BLaER1 (cell line): Measurements from ENCODE around the gene NSD1.

ENCODE experiments used
- H3K27ac ChIP-seq: shearing (Covaris generic); formaldehyde crosslinking; 2 replicates; pipeline ENCODE4 v1.8.1; 2022
- H3K27me3 ChIP-seq: shearing (Covaris generic); formaldehyde crosslinking; 2 replicates; pipeline ENCODE4 v1.8.1; 2022
- H3K36me3 ChIP-seq: shearing (Covaris generic); formaldehyde crosslinking; 2 replicates; pipeline ENCODE4 v1.8.1; 2022
- H3K4me1 ChIP-seq: shearing (Covaris generic); formaldehyde crosslinking; 2 replicates; pipeline ENCODE4 v1.8.1; 2022
- H3K4me2 ChIP-seq: shearing (Covaris generic); formaldehyde crosslinking; 2 replicates; pipeline ENCODE4 v1.8.1; 2022
- H3K4me3 ChIP-seq: shearing (Covaris generic); formaldehyde crosslinking; 2 replicates; pipeline ENCODE4 v1.8.1; 2022
- H3K9ac ChIP-seq: shearing (Covaris generic); formaldehyde crosslinking; 2 replicates; pipeline ENCODE4 v1.8.1; 2022
- H3K9me3 ChIP-seq: shearing (Covaris generic); formaldehyde crosslinking; 2 replicates; pipeline ENCODE4 v1.8.1; 2022
- H4K20me1 ChIP-seq: shearing (Covaris generic); formaldehyde crosslinking; 2 replicates; pipeline ENCODE4 v1.8.1; 2022
- Cebpa-rat ChIP-seq: shearing (Covaris generic); IDR thresholded peaks from 2 replicates; pipeline ENCODE4 v1.8.1; 2022

The NSD1 gene

GRCh38 chr5:177186645-177187044 is 53.1 kb downstream of the NSD1 start:
- no peak overlapping the region for H3K27ac ChIP-seq
- H3K4me1 ChIP-seq = no peaks in the 10 kb centered on the region
- H3K36me3 ChIP-seq = peaks cover 36% of the 10 kb centered on the region
- H4K20me1 ChIP-seq = peaks cover 94% of the 10 kb centered on the region
- no peaks in the 10 kb centered on the region for H3K9me3 ChIP-seq
- no peak for TF ChIP-seq Cebpa-rat
- no peaks in the 10 kb centered on the region for H3K27me3 ChIP-seq
- no peak overlapping the region for H3K9ac ChIP-seq
- H3K4me2 ChIP-seq = no peak overlapping the region
- no peak overlapping the region for H3K4me3 ChIP-seq

GRCh38 chr5:177188775-177189174 is 55.2 kb downstream of the NSD1 start:
- Histone ChIP-seq H4K20me1 (peaks cover 84% of the 10 kb centered on the region), H3K27ac (no peak overlapping the region)

GRCh38 chr5:177189416-177189815 is 55.8 kb downstream of the NSD1 start:
- Histone ChIP-seq H3K9me3 (no peaks in the 10 kb centered on the region), H3K27ac (no peak overlapping the region), H4K20me1 (peaks cover 77% of the 10 kb centered on the region), H3K4me2 (no peak overlapping the region), H3K36me3 (peaks cover 51% of the 10 kb centered on the region), H3K4me3 (no peak overlapping the region), H3K4me1 (no peaks in the 10 kb centered on the region), H3K27me3 (no peaks in the 10 kb centered on the region), H3K9ac (no peak overlapping the region)
- no peak for TF ChIP-seq Cebpa-rat

More at GRCh38 chr5:177188775-177189174, 55.2 kb downstream of the NSD1 start:
- H3K9me3 ChIP-seq = no peaks in the 10 kb centered on the region
- peaks cover 44% of the 10 kb centered on the region for H3K36me3 ChIP-seq
- H3K27me3 ChIP-seq = no peaks in the 10 kb centered on the region
- no peaks in the 10 kb centered on the region for H3K4me1 ChIP-seq
- H3K9ac ChIP-seq = no peak overlapping the region
- no peak overlapping the region for H3K4me2 ChIP-seq
- TF ChIP-seq Cebpa-rat = no peak
- no peak overlapping the region for H3K4me3 ChIP-seq

GRCh38 chr5:177189965-177190364 is 56.4 kb downstream of the NSD1 start:
- peaks cover 72% of the 10 kb centered on the region for H4K20me1 ChIP-seq
- no peak overlapping the region for H3K9ac ChIP-seq
- H3K27me3 ChIP-seq = no peaks in the 10 kb centered on the region
- no peaks in the 10 kb centered on the region for H3K4me1 ChIP-seq
- TF ChIP-seq Cebpa-rat = no peak
- H3K36me3 ChIP-seq = peaks cover 56% of the 10 kb centered on the region
- H3K27ac ChIP-seq = no peak overlapping the region
- no peak overlapping the region for H3K4me3 ChIP-seq
- no peak overlapping the region for H3K4me2 ChIP-seq
- H3K9me3 ChIP-seq = no peaks in the 10 kb centered on the region

- Histone ChIP-seq H3K36me3 (peaks cover 79% of the 10 kb centered on the region), H3K9me3 (no peaks in the 10 kb centered on the region), H3K4me1 (no peaks in the 10 kb centered on the region), H3K27me3 (no peaks in the 10 kb centered on the region), H3K4me2 (no peak overlapping the region), H4K20me1 (peaks cover 63% of the 10 kb centered on the region), H3K9ac (no peak overlapping the region), H3K4me3 (no peak overlapping the region), H3K27ac (no peak overlapping the region)
- TF ChIP-seq Cebpa-rat = no peak
Observed at GRCh38 chr5:177194268-177194667, 60.7 kb downstream of the NSD1 start.

GRCh38 chr5:177195307-177195952 is 61.9 kb downstream of the NSD1 start:
- H3K4me2 ChIP-seq = no peak overlapping the region
- TF ChIP-seq Cebpa-rat = no peak
- no peaks in the 10 kb centered on the region for H3K27me3 ChIP-seq
- peaks cover 85% of the 10 kb centered on the region for H3K36me3 ChIP-seq
- H3K27ac ChIP-seq = no peak overlapping the region
- H3K4me1 ChIP-seq = no peaks in the 10 kb centered on the region
- H4K20me1 ChIP-seq = peaks cover 63% of the 10 kb centered on the region
- H3K4me3 ChIP-seq = no peak overlapping the region
- H3K9ac ChIP-seq = no peak overlapping the region
- H3K9me3 ChIP-seq = no peaks in the 10 kb centered on the region

GRCh38 chr5:177198738-177199137 is 65.2 kb downstream of the NSD1 start:
- H3K9ac ChIP-seq = no peak overlapping the region
- TF ChIP-seq Cebpa-rat = no peak
- no peak overlapping the region for H3K4me3 ChIP-seq
- H3K4me2 ChIP-seq = no peak overlapping the region
- H3K4me1 ChIP-seq = no peaks in the 10 kb centered on the region
- H3K9me3 ChIP-seq = no peaks in the 10 kb centered on the region
- peaks cover 90% of the 10 kb centered on the region for H3K36me3 ChIP-seq
- peaks cover 57% of the 10 kb centered on the region for H4K20me1 ChIP-seq
- no peaks in the 10 kb centered on the region for H3K27me3 ChIP-seq
- no peak overlapping the region for H3K27ac ChIP-seq

- H3K27me3 ChIP-seq = no peaks in the 10 kb centered on the region
- H3K4me3 ChIP-seq = no peak overlapping the region
- no peak for TF ChIP-seq Cebpa-rat
- H3K4me1 ChIP-seq = no peaks in the 10 kb centered on the region
- peaks cover 91% of the 10 kb centered on the region for H3K36me3 ChIP-seq
- no peak overlapping the region for H3K4me2 ChIP-seq
- peaks cover 68% of the 10 kb centered on the region for H4K20me1 ChIP-seq
- H3K9me3 ChIP-seq = no peaks in the 10 kb centered on the region
- no peak overlapping the region for H3K27ac ChIP-seq
- H3K9ac ChIP-seq = no peak overlapping the region
Observed at GRCh38 chr5:177204281-177204680, 70.7 kb downstream of the NSD1 start.

- H3K27ac ChIP-seq = no peak overlapping the region
- no peak overlapping the region for H3K4me3 ChIP-seq
- no peak for TF ChIP-seq Cebpa-rat
- H3K9me3 ChIP-seq = no peaks in the 10 kb centered on the region
- peaks cover 47% of the 10 kb centered on the region for H4K20me1 ChIP-seq
- H3K36me3 ChIP-seq = peaks cover 97% of the 10 kb centered on the region
- H3K27me3 ChIP-seq = no peaks in the 10 kb centered on the region
- H3K4me1 ChIP-seq = no peaks in the 10 kb centered on the region
- H3K9ac ChIP-seq = no peak overlapping the region
- H3K4me2 ChIP-seq = no peak overlapping the region
Observed at GRCh38 chr5:177209610-177210009, 76.0 kb downstream of the NSD1 start.

- Histone ChIP-seq H3K36me3 (peaks cover 87% of the 10 kb centered on the region), H3K4me2 (no peak overlapping the region)
- TF ChIP-seq Cebpa-rat = no peak
Observed at GRCh38 chr5:177212242-177212641, 78.7 kb downstream of the NSD1 start.

GRCh38 chr5:177220576-177220975 is 87.0 kb downstream of the NSD1 start:
- no peak overlapping the region for H3K4me2 ChIP-seq
- peaks cover 66% of the 10 kb centered on the region for H3K36me3 ChIP-seq
- H3K27me3 ChIP-seq = no peaks in the 10 kb centered on the region
- H3K4me1 ChIP-seq = no peaks in the 10 kb centered on the region
- no peak overlapping the region for H3K4me3 ChIP-seq
- no peaks in the 10 kb centered on the region for H3K9me3 ChIP-seq
- H3K9ac ChIP-seq = no peak overlapping the region
- H3K27ac ChIP-seq = no peak overlapping the region
- H4K20me1 ChIP-seq = peaks cover 99% of the 10 kb centered on the region
- TF ChIP-seq Cebpa-rat = no peak

More at GRCh38 chr5:177212242-177212641, 78.7 kb downstream of the NSD1 start:
- Histone ChIP-seq H4K20me1 (peaks cover 57% of the 10 kb centered on the region), H3K27ac (no peak overlapping the region), H3K9me3 (no peaks in the 10 kb centered on the region), H3K4me1 (no peaks in the 10 kb centered on the region), H3K27me3 (no peaks in the 10 kb centered on the region), H3K9ac (no peak overlapping the region), H3K4me3 (no peak overlapping the region)
